GM12865 (cell line): ENCODE measurements around the gene PRKCA.

ENCODE experiments used
- DNase-seq: peaks from one replicate; pipeline ENCODE4 v3.0.0; 2010; ENCODE audit warnings: low read depth
- H3K4me3 ChIP-seq: 2 replicates; pipeline ENCODE4 v1.5.1; 2011; ENCODE audit warnings: mild to moderate bottlenecking, low read depth, low read length, control low read depth
- TF ChIP-seq, protein P1 (sequence below): IDR thresholded peaks from 2 replicates; pipeline ENCODE4 v1.5.1; 2011; ENCODE audit warnings: low read length, control low read depth, low read depth, inconsistent platforms; ENCODE audit not compliant: insufficient read depth; ENCODE audit errors: missing control alignments

Gene PRKCA

DNA sequence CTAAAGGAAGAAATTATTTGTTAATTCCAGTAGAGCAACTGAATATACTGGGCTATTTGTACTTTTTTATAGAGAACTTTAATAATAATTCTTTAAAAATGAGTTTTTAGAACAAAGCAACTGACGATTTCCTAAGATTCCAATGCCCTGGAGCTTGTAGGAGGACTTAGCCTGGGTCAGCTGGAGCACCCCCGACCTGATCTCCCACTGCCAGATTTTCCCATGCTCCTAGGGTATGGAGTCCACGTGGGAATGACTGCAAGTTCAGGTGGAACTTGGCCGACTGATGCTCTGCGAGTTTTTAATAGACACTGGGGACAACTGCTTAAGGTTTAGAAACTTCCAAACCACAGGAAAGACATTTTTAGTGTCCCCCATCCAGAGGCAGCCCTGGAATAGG lies 507.0 kb downstream of the PRKCA start:
- H3K4me3 ChIP-seq, result no peak overlapping the region
- DNase-seq, result no peak
- TF ChIP-seq, protein P1, sequence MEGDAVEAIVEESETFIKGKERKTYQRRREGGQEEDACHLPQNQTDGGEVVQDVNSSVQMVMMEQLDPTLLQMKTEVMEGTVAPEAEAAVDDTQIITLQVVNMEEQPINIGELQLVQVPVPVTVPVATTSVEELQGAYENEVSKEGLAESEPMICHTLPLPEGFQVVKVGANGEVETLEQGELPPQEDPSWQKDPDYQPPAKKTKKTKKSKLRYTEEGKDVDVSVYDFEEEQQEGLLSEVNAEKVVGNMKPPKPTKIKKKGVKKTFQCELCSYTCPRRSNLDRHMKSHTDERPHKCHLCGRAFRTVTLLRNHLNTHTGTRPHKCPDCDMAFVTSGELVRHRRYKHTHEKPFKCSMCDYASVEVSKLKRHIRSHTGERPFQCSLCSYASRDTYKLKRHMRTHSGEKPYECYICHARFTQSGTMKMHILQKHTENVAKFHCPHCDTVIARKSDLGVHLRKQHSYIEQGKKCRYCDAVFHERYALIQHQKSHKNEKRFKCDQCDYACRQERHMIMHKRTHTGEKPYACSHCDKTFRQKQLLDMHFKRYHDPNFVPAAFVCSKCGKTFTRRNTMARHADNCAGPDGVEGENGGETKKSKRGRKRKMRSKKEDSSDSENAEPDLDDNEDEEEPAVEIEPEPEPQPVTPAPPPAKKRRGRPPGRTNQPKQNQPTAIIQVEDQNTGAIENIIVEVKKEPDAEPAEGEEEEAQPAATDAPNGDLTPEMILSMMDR, result no peak

GRCh38 chr17:66810951-66811682 lies 508.7 kb downstream of the PRKCA start:
- no peak overlapping the region for H3K4me3 ChIP-seq
- TF ChIP-seq, protein P1, result no peak
- DNase-seq, result no peak

- H3K4me3 ChIP-seq, result no peak overlapping the region
- TF ChIP-seq, protein P1, result no peak
- no peak for DNase-seq
Measured at GRCh38 chr17:66811683-66812054, 509.3 kb downstream of the PRKCA start.

DNA sequence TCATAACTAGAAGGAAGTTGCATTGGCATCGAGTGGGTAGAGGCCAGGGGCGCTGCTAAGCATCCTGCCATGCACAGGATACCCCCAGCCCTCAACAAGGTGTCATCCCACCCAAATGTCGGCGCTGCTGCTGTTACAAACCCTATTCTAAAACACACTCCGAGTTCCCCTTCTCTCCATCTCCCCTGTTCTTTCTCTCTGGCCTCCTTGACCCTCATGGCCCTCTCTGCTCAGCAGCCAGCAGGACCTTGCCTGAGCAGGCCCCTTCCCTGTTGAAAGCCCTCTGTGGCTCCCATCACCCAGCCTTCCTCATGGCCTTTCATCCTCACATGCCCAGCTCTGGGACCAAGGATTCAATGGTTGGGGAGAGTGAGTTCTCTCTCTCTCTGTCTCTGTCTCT lies 510.2 kb downstream of the PRKCA start:
- no peak for DNase-seq
- TF ChIP-seq, protein P1, result no peak
- H3K4me3 ChIP-seq, result no peak overlapping the region

DNA sequence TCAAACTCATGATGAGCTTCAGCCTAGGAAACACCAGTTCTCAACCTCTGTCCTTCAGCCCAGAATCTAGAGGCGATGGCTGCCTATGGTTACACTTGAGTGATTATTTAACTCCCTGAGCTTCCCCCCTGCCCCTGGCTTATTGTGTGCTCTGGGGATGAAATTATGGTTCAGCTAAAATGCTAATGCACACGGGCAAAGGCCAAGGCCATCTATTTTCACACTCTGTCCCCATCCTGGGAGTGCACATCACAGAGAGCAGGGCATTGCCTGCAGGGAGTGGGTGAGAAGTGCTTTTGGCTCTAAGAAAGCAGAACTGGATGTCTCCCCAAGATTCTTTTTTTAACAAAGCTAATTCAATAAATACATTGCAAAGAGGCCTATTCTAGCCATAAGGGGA lies 510.9 kb downstream of the PRKCA start:
- DNase-seq, result no peak
- TF ChIP-seq, protein P1, result no peak
- no peak overlapping the region for H3K4me3 ChIP-seq

DNA sequence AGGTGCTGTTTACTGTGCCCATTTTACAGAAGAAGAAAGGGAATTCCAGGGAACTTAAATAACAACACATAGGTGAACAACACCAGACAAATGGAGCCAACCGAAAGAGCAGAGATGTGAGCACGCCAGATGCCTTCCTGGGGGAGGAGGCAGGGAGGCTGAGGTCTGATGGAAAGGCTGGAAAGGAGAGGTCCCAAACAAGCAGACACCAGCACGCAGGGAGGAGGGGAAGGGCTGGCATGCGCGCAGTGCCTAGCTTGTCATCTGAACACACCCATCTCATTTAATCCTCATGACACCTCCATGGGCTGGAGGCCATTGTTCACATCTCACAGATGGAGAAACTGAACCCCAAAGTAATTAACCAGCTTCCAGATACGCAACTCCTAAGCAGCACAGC lies 511.6 kb downstream of the PRKCA start:
- TF ChIP-seq, protein P1, result no peak
- H3K4me3 ChIP-seq, result no peak overlapping the region
- DNase-seq, result no peak

GRCh38 chr17:66814570-66814969 lies 512.2 kb downstream of the PRKCA start:
- TF ChIP-seq, protein P1, result no peak
- no peak overlapping the region for H3K4me3 ChIP-seq
- DNase-seq, result no peak
